NT2/D1 (cell line): ENCODE data around the gene UACA.

Experiments used
- SUZ12 ChIP-seq: IDR thresholded peaks from 2 replicates; pipeline ENCODE4 v1.6.1; 2011; ENCODE audit not compliant: insufficient read length, insufficient read depth; ENCODE audit errors: extremely low read depth
- YY1 ChIP-seq: IDR thresholded peaks from 2 replicates; pipeline ENCODE4 v1.6.1; 2011; ENCODE audit not compliant: insufficient read length, insufficient read depth

- TF ChIP-seq YY1 (no peak), SUZ12 (no peak)
These were observed 782 bp upstream of the UACA start for GRCh38 chr15:70763950-70764730.
